ENCODE results near the gene CACNA1C. TPM values are rescaled to one million over a fixed set of nuclear protein-coding genes. Genes with fewer than 3 reads are reported as not detected.

CACNA1C gene
- total RNA-seq, 1 donor from 2014 or later = 201 TPM

- ATAC-seq (no peak), DNase-seq (no peak)
- intact Hi-C loops (cut with micrococcal nuclease) = no loop called here
These were observed 281.9 kb downstream of the CACNA1C start for GRCh38 chr12:2334689-2335088.

DNA sequence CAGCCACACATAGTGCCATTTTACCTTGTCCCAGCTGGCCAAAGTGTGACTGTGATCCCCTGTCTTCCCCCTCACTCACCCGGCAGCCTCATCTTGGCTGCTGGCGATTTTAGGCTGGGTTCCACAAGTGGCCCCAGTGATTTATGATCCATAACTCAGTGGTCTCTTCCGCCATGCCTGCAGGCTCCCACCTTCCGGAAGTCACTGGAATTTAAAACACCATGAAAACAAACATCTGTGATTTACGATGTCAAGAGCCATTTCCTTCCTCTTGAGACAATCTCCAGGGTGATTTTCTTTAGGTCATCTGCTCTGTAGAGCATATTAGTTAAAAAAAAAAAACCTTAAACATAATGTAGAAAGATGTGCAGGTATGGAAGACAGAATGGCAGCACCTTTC, 282.3 kb downstream of the CACNA1C start:
- intact Hi-C loops (cut with micrococcal nuclease) = no loop called here
- ATAC-seq (no peak), DNase-seq (no peak)

- DNase-seq (no peak), ATAC-seq (peak; percentile 5)
- intact Hi-C loops (cut with micrococcal nuclease) = no loop called here
These were observed 282.7 kb downstream of the CACNA1C start for GRCh38 chr12:2335513-2335912.

DNA sequence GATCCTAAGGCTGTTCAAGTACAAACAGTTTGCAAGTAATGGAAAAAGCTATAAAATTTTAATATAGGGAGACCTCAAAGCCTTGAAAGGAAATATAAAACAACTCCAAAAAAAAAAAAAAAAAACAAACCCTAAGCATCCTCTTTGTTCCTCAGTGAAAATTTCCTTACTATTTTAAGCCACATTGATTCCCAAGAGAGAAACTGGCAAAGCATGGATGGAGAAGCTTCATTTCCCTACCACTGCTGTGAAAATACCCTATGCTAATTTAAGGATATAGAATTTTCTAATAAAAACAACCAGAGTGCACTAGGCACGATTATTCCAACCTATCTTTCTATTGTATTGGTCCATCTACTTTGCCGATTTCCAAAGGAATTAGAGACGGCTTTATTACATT, 283.1 kb downstream of the CACNA1C start:
- DNase-seq = no peak
- intact Hi-C loops (cut with micrococcal nuclease) = no loop called here
- no peak for ATAC-seq

DNA sequence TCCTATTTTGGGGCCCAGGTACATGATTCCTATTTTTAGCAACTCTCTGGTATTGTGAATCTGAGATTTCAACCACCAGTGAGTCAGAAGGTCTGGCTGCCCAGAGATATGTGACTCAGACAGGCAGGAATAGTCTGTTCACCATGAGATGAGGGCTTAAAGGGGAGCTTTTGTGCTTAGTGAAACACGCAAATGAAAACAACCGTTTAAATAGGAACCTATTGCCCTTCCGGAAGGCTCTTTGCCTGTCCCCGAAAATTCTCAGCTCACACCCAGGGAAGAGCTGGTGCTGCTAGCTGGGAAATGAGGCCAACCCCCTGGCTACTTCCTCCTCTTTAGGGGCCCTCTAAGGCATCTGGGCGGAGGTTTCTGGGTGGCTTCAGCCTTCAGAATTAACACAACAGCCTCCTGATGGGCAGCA, 283.6 kb downstream of the CACNA1C start:
- intact Hi-C loops (cut with micrococcal nuclease) = no loop called here
- ATAC-seq = peak; percentile 87
- DNase-seq = no peak

DNA sequence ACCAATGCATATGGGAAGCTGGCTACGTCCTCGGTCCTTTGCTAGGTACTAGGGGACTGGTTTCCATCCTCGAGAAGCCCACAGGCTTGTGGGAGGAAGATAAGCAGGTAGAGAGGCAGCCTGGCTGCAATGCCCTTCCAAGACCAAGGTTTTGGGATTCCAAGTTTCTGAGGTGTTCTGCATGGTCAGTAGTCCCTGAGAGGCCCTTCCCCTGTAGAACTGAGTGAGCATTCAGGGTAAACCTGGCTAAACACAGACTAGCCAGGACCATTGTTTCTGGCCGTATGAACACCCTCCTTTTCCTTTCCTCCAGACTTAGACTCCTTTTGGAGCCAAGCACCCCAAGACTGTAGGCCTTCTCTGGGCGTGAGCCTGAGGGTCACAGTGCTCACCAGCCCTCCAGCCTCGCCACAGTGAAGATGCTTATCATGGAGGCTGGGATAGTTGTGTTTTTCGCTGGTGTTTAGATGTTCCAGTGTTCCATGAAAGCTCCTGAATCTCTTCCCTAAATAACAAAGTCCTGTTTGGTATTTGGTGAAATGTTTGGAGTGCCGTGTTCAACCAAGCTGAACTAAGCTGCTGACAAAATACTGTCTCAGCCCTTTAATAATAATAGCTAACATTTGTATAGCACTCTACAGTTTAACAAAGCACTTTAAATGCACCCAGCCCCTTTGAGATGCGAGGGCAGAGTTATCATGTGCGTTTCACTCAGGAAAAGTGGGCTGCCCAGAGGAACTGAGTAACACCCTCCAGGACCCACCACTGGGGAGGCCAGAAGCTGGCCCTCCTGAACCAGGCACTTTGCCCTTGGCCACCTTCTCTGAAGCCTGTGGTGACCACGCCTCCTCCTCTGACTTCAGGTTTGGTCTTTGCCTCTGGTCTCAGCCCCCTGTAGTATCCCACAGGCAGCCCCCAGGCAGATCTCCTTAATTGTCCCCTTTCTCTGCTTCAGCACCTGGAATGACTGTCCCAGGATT, 284.5 kb downstream of the CACNA1C start:
- ATAC-seq (no peak), DNase-seq (no peak)
- intact Hi-C loops (cut with micrococcal nuclease) = no loop called here

DNA sequence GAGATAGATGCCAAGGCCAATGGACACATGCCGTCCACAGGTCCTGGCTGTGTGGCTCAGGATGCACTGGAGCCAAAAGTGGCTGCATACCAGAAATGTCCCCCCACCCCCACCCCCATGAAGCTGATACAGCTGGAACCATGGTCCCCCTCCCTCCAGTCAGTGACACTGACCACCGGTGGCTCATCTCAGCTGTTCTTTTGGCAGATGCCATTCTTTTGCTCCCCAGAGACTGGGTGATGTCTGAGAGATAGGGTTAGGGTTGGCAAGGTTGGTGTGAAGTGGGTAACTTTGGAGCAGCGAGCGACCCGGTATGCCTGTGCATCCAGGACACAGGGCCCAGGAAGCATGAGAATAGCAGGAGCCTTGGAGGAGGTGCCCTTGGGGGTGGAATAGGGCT, 285.6 kb downstream of the CACNA1C start:
- DNase-seq (no peak), ATAC-seq (no peak)
- intact Hi-C loops (cut with micrococcal nuclease) = no loop called here

DNA sequence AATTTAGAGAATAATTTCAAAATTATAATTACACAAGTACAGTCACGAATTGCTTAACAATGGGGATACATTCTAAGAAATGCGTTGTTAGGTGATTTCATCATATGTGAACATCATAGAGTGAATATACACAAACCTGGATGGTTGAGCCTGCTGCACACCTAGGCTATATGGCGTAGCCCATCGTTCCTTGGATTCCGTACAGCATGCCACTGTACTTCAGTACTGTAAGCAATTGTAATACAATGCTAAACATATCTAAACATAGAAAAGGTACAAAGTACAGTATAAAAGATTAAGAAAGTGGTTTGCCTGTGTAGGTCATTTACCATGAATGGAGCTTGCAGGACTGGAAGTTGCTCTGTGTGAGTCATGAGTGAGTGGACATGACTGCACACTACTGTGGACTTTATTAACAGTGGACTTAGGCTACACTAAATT, 286.2 kb downstream of the CACNA1C start:
- peak; percentile 18 for ATAC-seq
- no peak for DNase-seq
- intact Hi-C loops (cut with micrococcal nuclease) = no loop called here

DNA sequence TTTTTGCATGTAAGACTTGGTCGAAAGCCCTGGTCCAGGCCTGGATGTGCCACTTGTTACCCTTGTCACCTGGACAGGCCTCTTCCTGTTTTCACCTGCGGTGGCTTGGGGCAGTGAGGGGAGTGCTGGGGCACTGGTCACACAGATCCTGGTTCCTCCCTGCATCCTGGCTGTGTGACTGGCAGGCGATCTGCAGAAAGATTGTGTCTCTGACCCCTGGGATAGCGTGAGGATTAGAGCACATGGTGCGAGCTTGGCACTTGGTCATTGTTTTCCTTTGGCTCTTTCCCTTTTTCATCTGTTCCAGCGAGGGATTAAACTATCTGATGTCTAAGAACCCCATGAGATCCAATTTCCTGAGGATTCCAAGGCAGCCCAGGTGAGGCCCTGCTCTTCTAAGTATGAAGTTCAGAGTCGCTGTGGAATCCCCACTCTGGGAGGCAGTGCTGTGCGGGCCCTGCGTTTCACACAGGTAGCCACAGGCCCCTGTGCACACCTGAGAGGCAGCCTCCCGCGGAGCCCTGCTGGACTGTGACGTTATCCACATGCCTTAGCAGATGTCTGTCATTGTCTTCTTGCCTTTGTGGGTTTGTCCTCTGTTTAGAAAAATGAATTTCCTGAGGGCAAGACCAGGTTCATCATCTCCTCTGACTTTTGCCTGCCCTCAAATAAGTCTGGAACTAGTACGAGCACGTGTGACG, 288.4 kb downstream of the CACNA1C start:
- ATAC-seq (no peak), DNase-seq (no peak)
- intact Hi-C loops (cut with micrococcal nuclease) = no loop called here

GRCh38 chr12:2341871-2342270, 289.1 kb downstream of the CACNA1C start:
- ATAC-seq (no peak), DNase-seq (no peak)
- intact Hi-C loops (cut with micrococcal nuclease) = no loop called here

- ATAC-seq = no peak
- no peak for DNase-seq
- intact Hi-C loops (cut with micrococcal nuclease) = no loop called here
These were observed 290.9 kb downstream of the CACNA1C start for GRCh38 chr12:2343681-2344080.

GRCh38 chr12:2344476-2344875, 291.7 kb downstream of the CACNA1C start:
- ATAC-seq (no peak), DNase-seq (no peak)
- intact Hi-C loops (cut with micrococcal nuclease) = no loop called here

- intact Hi-C loops (cut with micrococcal nuclease) = no loop called here
- DNase-seq (no peak), ATAC-seq (no peak)
These were observed 292.1 kb downstream of the CACNA1C start for GRCh38 chr12:2344885-2345284.

DNA sequence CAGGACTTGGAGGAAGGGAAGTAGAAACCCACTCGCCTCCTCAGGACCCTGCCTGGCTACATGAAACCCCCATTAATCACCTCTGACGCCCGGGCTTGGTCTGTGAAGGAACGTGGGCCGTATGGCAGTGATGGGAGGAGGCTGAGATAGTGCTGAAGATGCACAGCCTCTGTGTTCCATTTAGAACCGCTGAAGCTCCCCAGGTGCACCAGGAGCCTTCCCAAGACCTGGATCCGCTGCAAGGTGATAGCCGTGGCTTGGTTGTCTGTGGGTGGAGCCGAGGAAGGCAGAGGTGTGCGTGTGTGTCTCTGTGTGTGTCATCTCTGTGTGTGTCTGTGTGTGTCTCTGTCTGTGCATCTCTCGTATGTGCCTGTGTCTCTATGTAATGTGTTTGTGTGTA, 293.1 kb downstream of the CACNA1C start:
- DNase-seq (no peak), ATAC-seq (no peak)
- intact Hi-C loops (cut with micrococcal nuclease) = no loop called here

DNA sequence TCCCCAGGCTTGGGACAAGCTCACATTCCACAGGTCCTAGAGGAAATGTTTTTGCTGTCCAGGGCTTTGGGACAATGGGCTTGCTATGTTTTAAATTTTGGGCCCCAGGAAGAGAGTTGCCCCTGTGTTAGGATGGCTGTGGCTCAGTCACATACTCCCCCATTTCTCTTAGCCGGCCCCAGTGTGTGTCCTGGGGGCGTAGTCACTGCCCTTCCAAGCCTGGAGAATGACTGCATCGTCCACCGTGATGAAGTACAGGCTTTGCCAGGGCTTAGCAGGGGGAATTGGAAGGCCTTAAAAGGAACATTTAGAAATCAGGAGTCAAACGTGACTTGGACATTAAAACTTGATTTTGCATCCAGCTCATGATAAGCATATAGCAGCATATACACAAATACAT, 293.6 kb downstream of the CACNA1C start:
- DNase-seq (no peak), ATAC-seq (peak; percentile 17)
- intact Hi-C loops (cut with micrococcal nuclease) = no loop called here

GRCh38 chr12:2347137-2347843, 294.5 kb downstream of the CACNA1C start:
- DNase-seq = no peak
- intact Hi-C loops (cut with micrococcal nuclease) = no loop called here
- ATAC-seq = peak; percentile 6

GRCh38 chr12:2347844-2348481, 295.2 kb downstream of the CACNA1C start:
- intact Hi-C loops (cut with micrococcal nuclease) = no loop called here
- DNase-seq = no peak

GRCh38 chr12:2348482-2348852, 295.7 kb downstream of the CACNA1C start:
- no peak for DNase-seq
- peak; percentile 4 for ATAC-seq
- intact Hi-C loops (cut with micrococcal nuclease) = no loop called here

More at GRCh38 chr12:2347844-2348481, 295.2 kb downstream of the CACNA1C start:
- peak; percentile 38 for ATAC-seq

DNA sequence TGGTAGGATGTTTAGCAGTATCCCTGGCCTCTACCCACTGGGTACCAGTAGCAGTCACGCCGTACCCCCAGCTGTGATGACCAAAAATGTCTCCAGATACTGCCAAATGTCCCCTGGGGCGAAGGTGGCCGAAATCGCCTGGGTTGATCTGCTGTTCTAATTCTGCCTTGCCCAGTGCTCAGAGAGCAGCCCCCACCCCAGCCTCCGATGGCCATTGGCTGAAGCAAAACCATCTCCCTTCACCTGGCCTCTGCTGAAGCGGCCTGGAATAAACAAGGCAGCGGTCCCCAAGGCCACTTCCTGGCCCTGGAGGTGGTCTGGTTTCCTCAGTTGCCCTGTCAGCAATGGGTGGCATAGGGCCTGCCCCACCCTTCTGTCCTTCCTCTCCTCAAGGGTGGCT, 298.4 kb downstream of the CACNA1C start:
- intact Hi-C loops (cut with micrococcal nuclease) = no loop called here
- DNase-seq (no peak), ATAC-seq (no peak)

Data from left ventricle myocardium superior (tissue), 1 donor.